Caki2 (cell line): Measurements from ENCODE around the gene APP. TPM values are rescaled to one million over a fixed set of nuclear protein-coding genes. Genes with fewer than 3 reads are reported as not detected.

Source experiments
- DNase-seq: peaks from one replicate; pipeline ENCODE4 v3.0.0-alpha.2; 2015; ENCODE audit warnings: low read depth
- in situ Hi-C: cut with HindIII; loops from 2 replicates; pipeline ENCODE4 v1.10.0; 2016; ENCODE audit warnings: low sequenced_read_pairs, low pct_unique_long_range_greater_than_20kb, mixed read lengths
- total RNA-seq: library from RNA; depleted of rRNA; stranded (reverse); fragments of >200 nt; shearing (Covaris generic); gene quantifications from 2 replicates; pipeline ENCODE4 v1.2.3, GENCODE V29; 2014; ENCODE audit warnings: low replicate concordance

APP gene
- total RNA-seq, 1 experiment from 2014 or later, result 842 TPM

- in situ Hi-C loops, result loop anchor here (25.0 kb wide), 1 partner anchor 282 kb away; no protein-coding TSS in a partner anchor
These were observed 1.4 kb downstream of the APP start for GRCh38 chr21:26169061-26169610.

GRCh38 chr21:26168371-26168770 is 2.2 kb downstream of the APP start:
- in situ Hi-C loops, result loop anchor here (25.0 kb wide), 1 partner anchor 281 kb away; no protein-coding TSS in a partner anchor

More at GRCh38 chr21:26169061-26169610, 1.4 kb downstream of the APP start:
- DNase-seq, result peak; percentile 78

GRCh38 chr21:26167593-26167992 is 3.0 kb downstream of the APP start:
- in situ Hi-C loops, result loop anchor here (25.0 kb wide), 1 partner anchor 280 kb away; no protein-coding TSS in a partner anchor

More at GRCh38 chr21:26168371-26168770, 2.2 kb downstream of the APP start:
- DNase-seq, result no peak

GRCh38 chr21:26165331-26165730 is 5.2 kb downstream of the APP start:
- peak; percentile 54 for DNase-seq
- in situ Hi-C loops, result loop anchor here (25.0 kb wide), 1 partner anchor 278 kb away; no protein-coding TSS in a partner anchor

More at GRCh38 chr21:26167593-26167992, 3.0 kb downstream of the APP start:
- peak; percentile 45 for DNase-seq

- DNase-seq, result peak; percentile 70
- in situ Hi-C loops, result loop anchor here (25.0 kb wide), 1 partner anchor 277 kb away; no protein-coding TSS in a partner anchor
These were observed 6.3 kb downstream of the APP start for GRCh38 chr21:26164311-26164710.

- no peak for DNase-seq
- in situ Hi-C loops, result loop anchor here (25.0 kb wide), 1 partner anchor 275 kb away; no protein-coding TSS in a partner anchor
These were observed 8.5 kb downstream of the APP start for GRCh38 chr21:26162081-26162480.

GRCh38 chr21:26159869-26160268 is 10.7 kb downstream of the APP start:
- in situ Hi-C loops, result loop anchor here (25.0 kb wide), 1 partner anchor 273 kb away; no protein-coding TSS in a partner anchor
- DNase-seq, result no peak

- in situ Hi-C loops, result loop anchor here (25.0 kb wide), 1 partner anchor 270 kb away; no protein-coding TSS in a partner anchor
- no peak for DNase-seq
These were observed 12.8 kb downstream of the APP start for GRCh38 chr21:26157801-26158200.

GRCh38 chr21:26154753-26155152 is 15.8 kb downstream of the APP start:
- in situ Hi-C loops, result loop anchor here (25.0 kb wide), 1 partner anchor 267 kb away; no protein-coding TSS in a partner anchor
- DNase-seq, result no peak

GRCh38 chr21:26153758-26154157 is 16.8 kb downstream of the APP start:
- in situ Hi-C loops, result loop anchor here (25.0 kb wide), 1 partner anchor 266 kb away; no protein-coding TSS in a partner anchor

GRCh38 chr21:26148840-26149354 is 21.7 kb downstream of the APP start:
- DNase-seq, result peak; percentile 44
- in situ Hi-C loops, result no loop called here

More at GRCh38 chr21:26153758-26154157, 16.8 kb downstream of the APP start:
- DNase-seq, result no peak

GRCh38 chr21:26148071-26148839 is 22.3 kb downstream of the APP start:
- DNase-seq, result peak; percentile 85

GRCh38 chr21:26147535-26147934 is 23.0 kb downstream of the APP start:
- no peak for DNase-seq
- in situ Hi-C loops, result no loop called here

More at GRCh38 chr21:26148071-26148839, 22.3 kb downstream of the APP start:
- in situ Hi-C loops, result no loop called here

GRCh38 chr21:26146681-26147080 is 23.9 kb downstream of the APP start:
- in situ Hi-C loops, result no loop called here

GRCh38 chr21:26144031-26144430 is 26.5 kb downstream of the APP start:
- in situ Hi-C loops, result no loop called here

More at GRCh38 chr21:26146681-26147080, 23.9 kb downstream of the APP start:
- no peak for DNase-seq

GRCh38 chr21:26142363-26142762 is 28.2 kb downstream of the APP start:
- in situ Hi-C loops, result no loop called here
- no peak for DNase-seq

More at GRCh38 chr21:26144031-26144430, 26.5 kb downstream of the APP start:
- no peak for DNase-seq

GRCh38 chr21:26140926-26141325 is 29.6 kb downstream of the APP start:
- no peak for DNase-seq
- in situ Hi-C loops, result no loop called here

GRCh38 chr21:26140164-26140579 is 30.4 kb downstream of the APP start:
- DNase-seq, result peak; percentile 98
- in situ Hi-C loops, result no loop called here
